GM12891 (cell line): ENCODE data around the gene HNRNPK.

Experiments used
- POLR2A ChIP-seq: IDR thresholded peaks from 2 replicates; pipeline ENCODE4 v1.6.1; 2011; ENCODE audit warnings: low read depth, low read length, control low read depth
- POLR2AphosphoS5 ChIP-seq: IDR thresholded peaks from 2 replicates; pipeline ENCODE4 v1.6.1; 2011; ENCODE audit warnings: low read depth, low read length, control low read depth
- POU2F2 ChIP-seq: IDR thresholded peaks from 2 replicates; pipeline ENCODE4 v1.6.1; 2011; ENCODE audit warnings: low read depth, mild to moderate bottlenecking, control low read depth, low read length, moderate library complexity
- SPI1 ChIP-seq: IDR thresholded peaks from 2 replicates; pipeline ENCODE4 v1.6.1; 2011; ENCODE audit warnings: low read depth, low read length, control low read depth
- TAF1 ChIP-seq: IDR thresholded peaks from 2 replicates; pipeline ENCODE4 v1.6.1; 2011; ENCODE audit warnings: low read depth, low read length, control low read depth

DNA sequence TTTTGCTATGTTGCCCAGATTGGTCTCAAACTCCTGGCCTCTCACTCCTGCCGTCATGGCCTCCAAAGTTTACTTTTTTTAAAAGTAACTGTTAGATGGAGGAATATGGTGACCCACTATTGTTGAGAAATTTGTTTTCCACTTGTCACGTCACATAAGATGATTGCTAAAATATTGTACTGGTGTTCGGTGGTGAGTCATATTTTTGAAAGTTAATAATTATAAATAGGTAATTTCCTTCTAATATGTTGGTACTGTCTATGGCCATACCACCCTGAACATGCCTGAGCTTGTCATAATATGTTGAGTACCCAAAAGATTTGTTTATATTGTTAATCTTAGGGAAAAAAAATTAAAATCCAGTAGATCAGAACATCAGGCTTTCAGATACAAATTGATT lies 23.2 kb upstream of the HNRNPK start:
- TF ChIP-seq POLR2A (no peak), POLR2AphosphoS5 (no peak), TAF1 (no peak), SPI1 (no peak), POU2F2 (no peak)
